ENCODE results near the gene PKD2.
A peak's percentile ranks its signal among the peaks of the same experiment; 100 is the strongest.
"Not testable (repeated sequence)": the region's sequence is repeated elsewhere in the genome, so short reads cannot be mapped to it uniquely, and the experiment has no call there.

The PKD2 gene

DNA sequence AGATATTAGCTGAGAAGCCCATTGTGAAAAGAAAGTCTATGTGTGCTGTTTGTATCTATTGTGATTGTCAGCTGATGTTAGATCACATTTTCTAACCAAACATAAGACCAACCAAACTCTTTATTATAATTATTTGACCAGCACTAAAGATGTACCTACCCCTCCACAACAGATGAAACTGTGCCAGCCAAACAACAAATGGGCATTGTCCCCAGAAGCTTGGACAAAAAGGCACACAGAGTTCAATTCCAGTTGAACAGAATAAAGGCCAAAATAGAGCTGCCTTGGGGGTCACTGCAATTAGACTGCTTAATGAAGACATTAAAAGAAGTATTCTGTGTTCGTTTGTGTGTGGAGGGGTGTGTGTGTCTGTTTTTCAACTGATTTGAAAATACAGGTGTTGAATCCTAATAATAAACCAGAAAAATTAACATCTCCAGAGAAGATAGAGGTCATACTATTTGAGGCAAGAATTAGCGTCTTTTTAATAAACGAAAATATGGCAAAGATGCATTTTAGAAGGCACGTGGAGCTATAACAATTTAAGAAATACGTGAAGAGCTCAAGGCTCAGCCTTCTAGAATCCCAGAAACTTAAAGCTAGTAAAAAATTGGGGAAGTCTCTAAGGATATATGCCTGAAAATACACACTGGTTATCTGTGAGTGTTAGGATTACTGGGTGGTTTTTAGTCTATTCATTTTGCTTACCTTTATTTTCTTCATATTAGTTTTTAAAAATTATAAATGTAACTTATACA, 29.7 kb upstream of the PKD2 start:
- FAIRE-seq: no peak
- DNase-seq (ENCODE audit: insufficient read length): no peak
- TF ChIP-seq POLR2A (IDR thresholded peaks at IDR 0.05; ENCODE audit: low read depth, low read length) (no peak), POLR2AphosphoS5 (IDR thresholded peaks at IDR 0.05; ENCODE audit: low read depth, low read length) (no peak), TAF1 (IDR thresholded peaks at IDR 0.05; ENCODE audit: borderline replicate concordance, low read depth, low read length) (no peak)

DNA sequence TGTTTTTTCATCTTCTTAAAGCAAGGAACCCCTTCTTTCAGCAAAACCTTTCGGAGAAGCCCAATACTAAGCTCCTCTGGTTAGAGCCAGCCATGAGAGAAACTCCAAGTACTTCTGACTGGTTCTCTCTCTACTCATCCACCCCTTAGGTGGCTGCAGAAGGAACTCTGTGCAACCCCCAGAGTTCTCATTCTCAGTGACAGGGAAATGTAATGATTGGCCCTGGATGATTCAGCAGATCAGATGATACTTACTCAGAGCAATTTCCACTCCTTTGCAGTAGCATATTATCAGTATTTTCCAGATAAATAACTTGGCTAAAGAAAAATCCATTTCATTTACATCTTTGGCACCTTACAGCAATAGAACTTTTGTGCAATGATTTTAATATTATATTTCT, 28.8 kb upstream of the PKD2 start:
- no peak for DNase-seq (ENCODE audit: insufficient read length)
- FAIRE-seq: no peak
- TF ChIP-seq POLR2AphosphoS5 (IDR thresholded peaks at IDR 0.05; ENCODE audit: low read depth, low read length): no peak

DNA sequence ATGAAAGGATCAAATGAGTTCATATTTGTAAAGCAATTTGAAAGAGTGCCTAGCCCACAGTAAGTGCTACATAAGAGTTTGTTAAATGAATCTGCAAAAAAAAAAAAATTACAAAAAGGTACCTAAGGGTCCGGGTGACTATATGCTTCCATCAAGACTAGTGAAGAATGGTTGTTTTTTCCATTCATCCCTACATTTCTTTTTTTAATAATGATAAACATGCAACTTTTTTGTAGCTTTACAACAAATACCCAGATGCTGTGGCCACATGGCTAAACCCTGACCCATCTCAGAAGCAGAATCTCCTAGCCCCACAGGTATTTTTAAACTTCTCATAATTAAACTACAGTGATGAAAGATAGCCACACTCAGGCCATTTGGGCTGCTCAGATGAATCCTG, 27.6 kb upstream of the PKD2 start:
- DNase-seq (ENCODE audit: insufficient read length) (no peak), FAIRE-seq (no peak)
- no peak for TF ChIP-seq POLR2AphosphoS5 (IDR thresholded peaks at IDR 0.05; ENCODE audit: low read depth, low read length)
- no peak for TF ChIP-seq TAF1 (IDR thresholded peaks at IDR 0.05; ENCODE audit: borderline replicate concordance, low read depth, low read length)
- TF ChIP-seq POLR2A (IDR thresholded peaks at IDR 0.05; ENCODE audit: low read depth, low read length): no peak

DNA sequence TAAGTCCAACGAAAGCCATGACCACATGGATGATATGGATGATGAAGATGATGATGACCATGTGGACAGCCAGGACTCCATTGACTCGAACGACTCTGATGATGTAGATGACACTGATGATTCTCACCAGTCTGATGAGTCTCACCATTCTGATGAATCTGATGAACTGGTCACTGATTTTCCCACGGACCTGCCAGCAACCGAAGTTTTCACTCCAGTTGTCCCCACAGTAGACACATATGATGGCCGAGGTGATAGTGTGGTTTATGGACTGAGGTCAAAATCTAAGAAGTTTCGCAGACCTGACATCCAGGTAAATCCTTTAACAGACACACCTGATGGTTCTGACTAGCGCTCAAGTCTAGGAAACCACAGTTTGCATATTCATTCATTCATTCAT, 25.9 kb upstream of the PKD2 start:
- DNase-seq (ENCODE audit: insufficient read length): no peak
- no peak for FAIRE-seq
- no peak for TF ChIP-seq POLR2A (IDR thresholded peaks at IDR 0.05; ENCODE audit: low read depth, low read length)
- TF ChIP-seq POLR2AphosphoS5 (IDR thresholded peaks at IDR 0.05; ENCODE audit: low read depth, low read length): no peak
- no peak for TF ChIP-seq TAF1 (IDR thresholded peaks at IDR 0.05; ENCODE audit: borderline replicate concordance, low read depth, low read length)

DNA sequence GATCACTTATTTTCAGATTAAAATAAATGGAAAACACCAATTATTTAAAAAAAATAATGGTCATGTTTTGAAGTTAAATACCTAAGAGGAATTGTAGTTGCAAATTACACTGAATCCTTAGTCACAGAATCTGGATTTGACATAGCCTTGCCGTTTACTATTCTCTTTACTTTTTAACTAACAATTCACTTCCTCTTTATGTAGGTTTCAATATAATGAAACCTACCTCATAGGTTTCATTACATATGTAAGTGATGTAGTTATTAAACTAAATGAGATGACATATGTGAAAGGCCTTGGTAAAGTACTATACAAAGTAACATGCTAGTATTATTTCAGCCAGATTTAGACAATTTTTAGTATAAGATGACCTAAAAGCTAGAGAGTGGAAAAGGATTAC, 25.4 kb upstream of the PKD2 start:
- TF ChIP-seq POLR2AphosphoS5 (IDR thresholded peaks at IDR 0.05; ENCODE audit: low read depth, low read length) (no peak), TAF1 (IDR thresholded peaks at IDR 0.05; ENCODE audit: borderline replicate concordance, low read depth, low read length) (no peak), POLR2A (IDR thresholded peaks at IDR 0.05; ENCODE audit: low read depth, low read length) (no peak)
- DNase-seq (ENCODE audit: insufficient read length) (no peak), FAIRE-seq (no peak)

DNA sequence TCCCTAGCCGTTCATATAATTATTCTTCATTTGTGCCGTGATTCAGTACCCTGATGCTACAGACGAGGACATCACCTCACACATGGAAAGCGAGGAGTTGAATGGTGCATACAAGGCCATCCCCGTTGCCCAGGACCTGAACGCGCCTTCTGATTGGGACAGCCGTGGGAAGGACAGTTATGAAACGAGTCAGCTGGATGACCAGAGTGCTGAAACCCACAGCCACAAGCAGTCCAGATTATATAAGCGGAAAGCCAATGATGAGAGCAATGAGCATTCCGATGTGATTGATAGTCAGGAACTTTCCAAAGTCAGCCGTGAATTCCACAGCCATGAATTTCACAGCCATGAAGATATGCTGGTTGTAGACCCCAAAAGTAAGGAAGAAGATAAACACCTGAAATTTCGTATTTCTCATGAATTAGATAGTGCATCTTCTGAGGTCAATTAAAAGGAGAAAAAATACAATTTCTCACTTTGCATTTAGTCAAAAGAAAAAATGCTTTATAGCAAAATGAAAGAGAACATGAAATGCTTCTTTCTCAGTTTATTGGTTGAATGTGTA, 24.9 kb upstream of the PKD2 start:
- TF ChIP-seq POLR2A (IDR thresholded peaks at IDR 0.05; ENCODE audit: low read depth, low read length) (no peak), POLR2AphosphoS5 (IDR thresholded peaks at IDR 0.05; ENCODE audit: low read depth, low read length) (no peak), TAF1 (IDR thresholded peaks at IDR 0.05; ENCODE audit: borderline replicate concordance, low read depth, low read length) (no peak)
- FAIRE-seq: no peak
- no peak for DNase-seq (ENCODE audit: insufficient read length)

DNA sequence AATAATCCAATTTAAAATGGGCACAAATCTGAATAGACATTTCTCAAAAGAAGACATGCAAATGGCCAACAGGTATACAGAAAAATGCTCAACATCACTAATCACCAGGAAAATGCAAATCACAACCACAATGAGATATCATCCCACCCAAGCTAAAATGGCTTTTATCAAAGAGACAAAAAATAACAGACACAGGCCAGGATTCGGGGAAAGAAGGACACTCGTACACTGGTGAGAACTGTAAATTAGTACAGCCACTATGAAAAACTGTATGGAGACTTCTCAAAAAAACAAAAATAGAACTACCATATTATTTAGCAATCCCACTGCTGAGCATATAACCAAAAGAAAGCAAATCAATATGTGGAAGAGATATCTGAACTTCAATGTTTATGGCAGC, 23.4 kb upstream of the PKD2 start:
- TF ChIP-seq POLR2A (IDR thresholded peaks at IDR 0.05; ENCODE audit: low read depth, low read length) (no peak), POLR2AphosphoS5 (IDR thresholded peaks at IDR 0.05; ENCODE audit: low read depth, low read length) (no peak), TAF1 (IDR thresholded peaks at IDR 0.05; ENCODE audit: borderline replicate concordance, low read depth, low read length) (no peak)
- FAIRE-seq (no peak), DNase-seq (ENCODE audit: insufficient read length) (no peak)

DNA sequence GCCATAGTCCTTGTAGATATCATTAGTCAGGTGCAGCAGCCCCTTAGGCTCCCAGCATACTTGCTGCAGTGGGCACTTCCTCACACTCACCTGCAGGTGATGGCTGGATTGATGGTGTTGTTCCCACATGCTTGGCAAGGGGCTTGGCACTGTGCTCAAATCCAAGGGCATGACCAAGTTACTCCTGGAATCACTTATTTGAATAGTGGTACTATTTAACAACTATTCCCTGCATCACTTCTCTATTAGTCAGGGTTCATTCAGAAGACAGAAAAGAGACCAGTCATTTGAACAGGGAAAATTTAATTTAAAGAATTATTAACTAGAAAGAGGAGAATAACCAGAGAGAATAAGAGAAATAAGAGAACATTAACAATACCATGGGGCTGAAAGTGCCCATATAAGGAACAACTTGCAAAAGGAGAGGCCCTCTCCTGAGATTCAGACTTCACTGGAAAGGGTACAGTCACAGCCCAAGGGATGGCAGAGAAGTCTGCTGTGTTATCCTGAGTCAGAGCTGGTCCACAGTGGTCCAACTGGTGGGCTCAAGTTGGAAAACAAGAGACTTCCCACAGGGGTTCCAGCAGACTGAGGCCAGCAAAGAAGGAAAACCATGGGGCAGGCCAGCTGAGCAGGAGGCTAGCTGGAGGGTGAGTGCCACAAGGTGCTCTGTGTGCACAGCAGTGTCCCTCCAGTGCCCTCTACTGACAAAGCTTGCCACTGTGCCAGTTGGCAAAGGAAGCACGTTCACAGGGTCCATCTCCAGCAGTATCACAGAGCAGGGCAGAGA, 22.1 kb upstream of the PKD2 start:
- TF ChIP-seq POLR2A (IDR thresholded peaks at IDR 0.05; ENCODE audit: low read depth, low read length) (no peak), TAF1 (IDR thresholded peaks at IDR 0.05; ENCODE audit: borderline replicate concordance, low read depth, low read length) (no peak), POLR2AphosphoS5 (IDR thresholded peaks at IDR 0.05; ENCODE audit: low read depth, low read length) (no peak)
- FAIRE-seq (peak; percentile 56), DNase-seq (ENCODE audit: insufficient read length) (no peak)

DNA sequence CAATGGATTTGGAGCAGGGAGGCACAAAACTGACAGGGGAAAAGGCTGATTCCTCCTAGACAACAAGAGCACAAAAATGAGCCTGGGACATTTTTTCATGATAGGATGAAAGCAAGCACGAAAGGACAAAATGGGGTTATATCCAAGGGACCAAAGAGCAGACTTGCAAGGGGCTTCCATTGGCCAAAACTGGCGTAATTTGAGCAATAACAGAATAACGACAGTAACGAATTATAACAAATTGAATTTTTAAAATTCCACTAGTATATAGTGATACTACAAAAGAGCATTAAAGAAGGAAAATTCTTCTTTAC, 21.6 kb upstream of the PKD2 start:
- TF ChIP-seq POLR2AphosphoS5 (IDR thresholded peaks at IDR 0.05; ENCODE audit: low read depth, low read length) (no peak), POLR2A (IDR thresholded peaks at IDR 0.05; ENCODE audit: low read depth, low read length) (no peak), TAF1 (IDR thresholded peaks at IDR 0.05; ENCODE audit: borderline replicate concordance, low read depth, low read length) (no peak)
- DNase-seq (ENCODE audit: insufficient read length) (no peak), FAIRE-seq (no peak)

DNA sequence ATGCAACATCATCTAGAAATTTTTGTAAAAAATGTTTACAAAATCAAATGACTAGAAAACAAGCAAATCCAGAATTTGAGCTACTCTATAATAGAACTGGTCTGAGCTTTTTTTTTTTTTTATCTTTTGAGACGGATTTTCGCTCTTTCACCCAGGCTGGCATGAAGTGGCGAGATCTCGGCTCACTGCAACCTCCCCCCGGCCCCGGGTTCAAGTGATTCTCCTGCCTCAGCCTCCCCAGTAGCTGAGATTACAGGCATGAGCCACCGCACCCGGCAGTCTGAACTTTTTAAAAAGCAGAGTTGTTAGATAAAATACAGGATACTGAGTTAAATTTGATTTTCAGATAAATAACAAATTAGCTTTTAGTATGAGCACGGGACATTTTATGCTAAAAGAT, 20.9 kb upstream of the PKD2 start:
- FAIRE-seq: no peak
- DNase-seq (ENCODE audit: insufficient read length): no peak
- no peak for TF ChIP-seq TAF1 (IDR thresholded peaks at IDR 0.05; ENCODE audit: borderline replicate concordance, low read depth, low read length)
- no peak for TF ChIP-seq POLR2A (IDR thresholded peaks at IDR 0.05; ENCODE audit: low read depth, low read length)
- no peak for TF ChIP-seq POLR2AphosphoS5 (IDR thresholded peaks at IDR 0.05; ENCODE audit: low read depth, low read length)

DNA sequence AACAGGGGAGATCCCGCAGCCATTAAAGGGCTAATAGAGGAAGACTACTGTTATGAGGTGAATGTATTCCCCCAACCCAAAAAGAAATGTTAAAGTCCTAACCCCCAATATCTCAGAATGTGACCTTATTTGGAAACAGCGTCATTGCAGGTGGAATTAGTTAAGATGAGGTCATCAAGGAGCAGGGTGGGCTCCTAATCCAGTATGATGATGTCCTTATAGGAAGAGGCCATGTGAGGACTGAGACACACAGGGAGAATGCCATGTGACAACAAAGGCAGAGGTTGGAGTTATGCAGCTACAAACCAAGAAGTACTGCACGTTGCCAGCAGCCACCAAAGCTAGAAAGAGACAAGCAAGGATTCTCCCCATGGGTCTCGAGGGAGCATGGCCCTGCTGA, 17.7 kb upstream of the PKD2 start:
- TF ChIP-seq POLR2AphosphoS5 (IDR thresholded peaks at IDR 0.05; ENCODE audit: low read depth, low read length): no peak
- TF ChIP-seq POLR2A (IDR thresholded peaks at IDR 0.05; ENCODE audit: low read depth, low read length): no peak
- DNase-seq (ENCODE audit: insufficient read length) (no peak), FAIRE-seq (no peak)

DNA sequence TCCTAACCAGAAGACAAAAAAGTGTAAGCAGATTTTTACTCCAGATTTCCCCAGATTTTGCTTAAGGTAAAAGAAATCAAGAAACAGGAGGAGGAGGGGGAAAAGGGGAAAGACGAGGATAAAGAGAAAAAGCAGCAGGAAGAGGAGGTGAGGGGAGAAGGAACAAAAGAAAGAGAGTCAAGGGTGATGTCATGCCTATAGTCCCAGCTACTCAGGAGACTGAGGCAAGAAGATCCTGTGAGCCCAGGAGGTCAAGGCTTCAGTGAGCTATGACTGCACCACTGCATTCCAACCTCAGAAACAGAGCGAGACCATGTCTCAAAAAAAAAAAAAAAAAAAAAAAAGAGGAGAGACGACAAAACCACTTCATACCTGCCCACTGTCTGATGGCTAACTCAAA, 12.0 kb upstream of the PKD2 start:
- no peak for TF ChIP-seq TAF1 (IDR thresholded peaks at IDR 0.05; ENCODE audit: borderline replicate concordance, low read depth, low read length)
- no peak for TF ChIP-seq POLR2AphosphoS5 (IDR thresholded peaks at IDR 0.05; ENCODE audit: low read depth, low read length)
- TF ChIP-seq POLR2A (IDR thresholded peaks at IDR 0.05; ENCODE audit: low read depth, low read length): no peak
- DNase-seq (ENCODE audit: insufficient read length) (no peak), FAIRE-seq (no peak)

DNA sequence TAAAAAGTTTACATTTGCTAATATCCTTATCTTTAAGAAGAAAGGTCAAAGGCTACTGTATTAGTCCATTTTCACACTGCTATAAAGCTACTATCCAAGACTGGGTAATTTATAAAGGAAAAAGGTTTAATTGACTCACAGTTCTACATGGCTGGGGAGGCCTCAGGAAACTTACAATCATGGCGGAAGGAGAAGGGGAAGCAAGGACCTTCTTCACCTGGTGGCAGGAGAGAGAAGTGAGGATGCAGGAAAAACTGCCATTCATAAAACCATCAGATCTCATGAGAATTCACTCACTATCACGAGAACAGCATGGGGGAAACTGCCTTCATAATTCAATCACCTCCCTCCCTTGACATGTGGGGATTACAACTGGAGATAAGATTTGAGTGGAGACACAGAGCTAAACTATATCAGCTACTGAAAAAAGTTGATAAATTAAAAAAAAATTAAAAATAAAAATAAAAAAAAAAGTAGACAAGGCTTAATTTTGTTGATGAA, 8.2 kb upstream of the PKD2 start:
- not testable (repeated sequence) for DNase-seq (ENCODE audit: insufficient read length); FAIRE-seq

Data from GM12892 (cell line).